ENCODE data around the gene MYO1E. TPM values are rescaled to one million over a fixed set of nuclear protein-coding genes. Genes with fewer than 3 reads are reported as not detected.

The MYO1E gene
- total and polyA plus RNA-seq, 8 donors, result 31.4 to 101 (median 39.9) TPM

- Histone ChIP-seq H3K27me3 (no peaks in the 10 kb centered on the region), H3K36me3 (no peaks in the 10 kb centered on the region), H3K9me3 (no peaks in the 10 kb centered on the region), H3K4me3 (no peak overlapping the region), H3K27ac (no peak overlapping the region), H3K4me1 (peaks cover 0 to 4% of the 10 kb centered on the region in 2 donors)
- DNase-seq, result no peak
- intact Hi-C loops (cut with DNase I), result no loop called here
- no peak for ATAC-seq
- no peak for TF ChIP-seq CTCF (IDR thresholded peaks at IDR 0.05)
These were observed 142.1 kb downstream of the MYO1E start for GRCh38 chr15:59230531-59231055.

GRCh38 chr15:59229453-59229852, 143.2 kb downstream of the MYO1E start:
- H3K4me3 ChIP-seq, result no peak overlapping the region
- intact Hi-C loops (cut with DNase I), result no loop called here
- no peak for TF ChIP-seq CTCF (IDR thresholded peaks at IDR 0.05)
- peaks cover 3 to 4% of the 10 kb centered on the region in 2 donors for H3K4me1 ChIP-seq
- H3K9me3 ChIP-seq, result no peaks in the 10 kb centered on the region
- ATAC-seq (no peak), DNase-seq (no peak)
- H3K27me3 ChIP-seq, result no peaks in the 10 kb centered on the region
- H3K36me3 ChIP-seq, result peaks cover 0 to 5% of the 10 kb centered on the region in 2 donors
- no peak overlapping the region for H3K27ac ChIP-seq

GRCh38 chr15:59229015-59229414, 143.7 kb downstream of the MYO1E start:
- TF ChIP-seq CTCF (IDR thresholded peaks at IDR 0.05), result no peak
- DNase-seq, result no peak

GRCh38 chr15:59227021-59227420, 145.7 kb downstream of the MYO1E start:
- H3K27ac ChIP-seq, result no peak overlapping the region
- no peaks in the 10 kb centered on the region for H3K27me3 ChIP-seq
- TF ChIP-seq CTCF (IDR thresholded peaks at IDR 0.05), result no peak
- H3K36me3 ChIP-seq, result peaks cover 0 to 17% of the 10 kb centered on the region in 2 donors
- no peak for ATAC-seq
- no peaks in the 10 kb centered on the region for H3K9me3 ChIP-seq
- DNase-seq, result no peak
- intact Hi-C loops (cut with DNase I), result no loop called here
- no peak overlapping the region for H3K4me3 ChIP-seq
- peaks cover 0 to 3% of the 10 kb centered on the region in 2 donors for H3K4me1 ChIP-seq

More at GRCh38 chr15:59229015-59229414, 143.7 kb downstream of the MYO1E start:
- H3K9me3 ChIP-seq, result no peaks in the 10 kb centered on the region
- intact Hi-C loops (cut with DNase I), result no loop called here
- no peak for ATAC-seq
- H3K4me3 ChIP-seq, result no peak overlapping the region
- H3K4me1 ChIP-seq, result peaks cover 3 to 4% of the 10 kb centered on the region in 2 donors
- H3K36me3 ChIP-seq, result peaks cover 0 to 9% of the 10 kb centered on the region in 2 donors
- H3K27ac ChIP-seq, result no peak overlapping the region
- no peaks in the 10 kb centered on the region for H3K27me3 ChIP-seq

- no peak for TF ChIP-seq CTCF (IDR thresholded peaks at IDR 0.05)
- Histone ChIP-seq H3K4me3 (no peak overlapping the region), H3K27me3 (no peaks in the 10 kb centered on the region), H3K36me3 (peaks cover 0 to 27% of the 10 kb centered on the region in 2 donors), H3K4me1 (peaks cover 0 to 3% of the 10 kb centered on the region in 2 donors), H3K27ac (no peak overlapping the region), H3K9me3 (no peaks in the 10 kb centered on the region)
- ATAC-seq (no peak), DNase-seq (no peak)
- intact Hi-C loops (cut with DNase I), result no loop called here
These were observed 148.2 kb downstream of the MYO1E start for GRCh38 chr15:59224474-59224873.

Measured in left lung (tissue), 10 donors.